ENCODE results near the gene ZNF385B. TPM values are rescaled to one million over a fixed set of nuclear protein-coding genes. Genes with fewer than 3 reads are reported as not detected.

ZNF385B gene
- total RNA-seq, 4 donors from 2014 or later = 1.6 to 7.4 (median 3.9) TPM; not detected in 1

DNA sequence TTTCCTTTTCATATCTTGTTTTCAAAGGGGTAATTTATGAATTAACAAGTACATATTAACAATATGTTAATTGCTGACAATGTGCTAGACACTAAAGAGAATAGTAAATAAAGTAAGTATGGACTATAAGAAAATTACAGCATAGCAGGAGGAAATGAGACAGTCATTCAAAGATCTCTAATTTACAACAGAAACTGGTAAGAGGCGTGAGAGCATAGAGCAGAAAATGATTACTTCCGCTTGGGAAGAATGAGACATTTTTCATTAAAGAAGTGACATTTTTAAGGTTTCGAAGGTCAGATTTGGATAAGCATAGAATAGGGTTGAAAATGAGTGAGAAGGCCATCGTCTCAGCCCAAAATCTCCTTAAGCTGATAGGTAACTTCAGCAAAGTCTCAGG is 412.4 kb downstream of the ZNF385B start:
- Histone ChIP-seq H3K4me1 (no peaks in the 10 kb centered on the region), H3K36me3 (no peaks in the 10 kb centered on the region), H3K4me3 (no peak overlapping the region), H3K9me3 (no peaks in the 10 kb centered on the region), H3K27me3 (no peaks in the 10 kb centered on the region), H3K27ac (no peak overlapping the region)
- TF ChIP-seq, protein P1, sequence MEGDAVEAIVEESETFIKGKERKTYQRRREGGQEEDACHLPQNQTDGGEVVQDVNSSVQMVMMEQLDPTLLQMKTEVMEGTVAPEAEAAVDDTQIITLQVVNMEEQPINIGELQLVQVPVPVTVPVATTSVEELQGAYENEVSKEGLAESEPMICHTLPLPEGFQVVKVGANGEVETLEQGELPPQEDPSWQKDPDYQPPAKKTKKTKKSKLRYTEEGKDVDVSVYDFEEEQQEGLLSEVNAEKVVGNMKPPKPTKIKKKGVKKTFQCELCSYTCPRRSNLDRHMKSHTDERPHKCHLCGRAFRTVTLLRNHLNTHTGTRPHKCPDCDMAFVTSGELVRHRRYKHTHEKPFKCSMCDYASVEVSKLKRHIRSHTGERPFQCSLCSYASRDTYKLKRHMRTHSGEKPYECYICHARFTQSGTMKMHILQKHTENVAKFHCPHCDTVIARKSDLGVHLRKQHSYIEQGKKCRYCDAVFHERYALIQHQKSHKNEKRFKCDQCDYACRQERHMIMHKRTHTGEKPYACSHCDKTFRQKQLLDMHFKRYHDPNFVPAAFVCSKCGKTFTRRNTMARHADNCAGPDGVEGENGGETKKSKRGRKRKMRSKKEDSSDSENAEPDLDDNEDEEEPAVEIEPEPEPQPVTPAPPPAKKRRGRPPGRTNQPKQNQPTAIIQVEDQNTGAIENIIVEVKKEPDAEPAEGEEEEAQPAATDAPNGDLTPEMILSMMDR (IDR thresholded peaks at IDR 0.05) = no peak
- no peak for TF ChIP-seq POLR2A (IDR thresholded peaks at IDR 0.05)
- DNase-seq = no peak

DNA sequence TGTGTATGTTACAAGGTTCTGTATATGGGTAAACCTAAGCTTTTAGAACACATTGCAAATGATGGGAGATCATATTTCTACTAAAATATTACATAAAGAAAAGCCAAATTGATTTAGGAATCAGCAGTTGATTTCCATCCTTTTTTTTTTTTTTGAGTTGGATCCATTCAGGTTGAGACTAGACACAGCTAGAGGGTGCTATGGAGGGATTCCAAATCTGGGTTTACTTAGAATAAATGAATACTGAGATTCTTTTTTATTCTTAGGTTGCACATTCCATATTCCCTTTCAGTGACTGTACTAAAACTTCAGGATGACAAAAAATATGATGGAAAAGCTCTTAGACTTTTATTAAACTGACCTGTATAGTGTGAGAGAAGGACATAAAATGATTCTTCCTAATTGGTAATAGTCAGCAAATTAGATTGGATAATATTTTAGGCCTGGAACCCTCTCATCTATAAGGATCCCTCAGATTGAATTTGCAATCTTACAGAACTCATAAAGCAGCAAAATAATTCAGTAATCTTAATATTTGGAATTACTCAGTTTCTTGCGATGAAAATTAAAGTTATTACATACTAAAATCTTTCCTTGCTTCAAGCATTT is 413.5 kb downstream of the ZNF385B start:
- Histone ChIP-seq H3K27ac (no peak overlapping the region), H3K36me3 (no peaks in the 10 kb centered on the region), H3K4me1 (no peaks in the 10 kb centered on the region), H3K27me3 (no peaks in the 10 kb centered on the region), H3K4me3 (no peak overlapping the region), H3K9me3 (no peaks in the 10 kb centered on the region)
- no peak for DNase-seq
- TF ChIP-seq, protein P1 (IDR thresholded peaks at IDR 0.05) = no peak
- TF ChIP-seq POLR2A (IDR thresholded peaks at IDR 0.05) = no peak

DNA sequence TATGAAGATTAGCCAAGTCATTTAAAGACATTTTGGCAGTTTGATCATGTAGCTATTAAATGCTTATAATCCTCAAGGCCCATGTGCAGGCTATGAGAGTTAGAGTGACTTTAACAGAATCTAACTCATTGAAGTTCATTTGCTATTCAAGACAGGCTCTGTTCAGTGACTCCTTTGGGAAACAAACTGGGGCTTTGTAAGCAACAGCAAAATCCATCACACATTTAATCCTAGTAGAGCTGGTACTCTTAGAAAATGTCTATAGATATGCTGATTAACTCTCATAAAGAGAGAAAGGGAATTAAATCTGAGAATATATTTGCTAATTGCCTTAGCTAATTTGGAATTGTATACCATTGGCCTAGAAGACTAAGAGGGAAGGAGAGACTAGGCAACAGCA is 414.0 kb downstream of the ZNF385B start:
- Histone ChIP-seq H3K27me3 (no peaks in the 10 kb centered on the region), H3K36me3 (no peaks in the 10 kb centered on the region), H3K4me1 (no peaks in the 10 kb centered on the region), H3K27ac (no peak overlapping the region), H3K9me3 (no peaks in the 10 kb centered on the region), H3K4me3 (no peak overlapping the region)
- no peak for TF ChIP-seq POLR2A (IDR thresholded peaks at IDR 0.05)
- TF ChIP-seq, protein P1 (IDR thresholded peaks at IDR 0.05) = no peak
- no peak for DNase-seq

DNA sequence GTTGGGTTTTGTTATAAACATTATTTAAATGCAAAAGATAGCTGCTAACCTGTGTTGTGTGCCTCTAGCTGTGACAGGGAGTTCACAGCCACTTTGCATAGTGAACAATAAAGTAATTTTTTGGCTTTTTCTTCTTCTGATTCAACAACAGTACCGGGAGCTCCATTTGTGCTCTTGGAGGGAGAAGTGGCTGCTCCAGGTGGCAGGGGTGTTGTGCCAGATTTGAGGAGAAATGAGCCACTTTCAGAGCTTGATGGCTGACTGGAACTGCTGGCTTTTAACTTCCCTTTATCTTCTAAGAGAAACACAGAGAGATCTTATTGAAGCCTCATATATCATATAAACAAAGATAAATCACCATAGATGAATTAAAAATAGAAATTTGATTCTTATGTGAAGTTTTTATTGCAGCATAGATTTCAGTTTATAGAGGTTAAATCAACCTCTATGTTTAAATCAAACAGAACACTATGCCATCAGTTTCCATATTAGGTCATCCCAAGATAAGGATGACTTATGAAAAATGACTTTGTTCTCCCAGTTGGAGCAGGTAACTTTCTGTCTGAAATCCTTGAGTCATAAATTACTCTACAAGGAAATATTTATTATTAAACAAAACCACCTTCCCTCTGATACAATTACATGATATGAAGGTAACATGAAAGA is 414.8 kb downstream of the ZNF385B start:
- no peak for TF ChIP-seq POLR2A (IDR thresholded peaks at IDR 0.05)
- TF ChIP-seq, protein P1 (IDR thresholded peaks at IDR 0.05) = no peak
- DNase-seq = no peak
- H3K9me3 ChIP-seq = no peaks in the 10 kb centered on the region
- H3K4me3 ChIP-seq = no peak overlapping the region
- H3K4me1 ChIP-seq = no peaks in the 10 kb centered on the region
- H3K27ac ChIP-seq = no peak overlapping the region
- H3K27me3 ChIP-seq = no peaks in the 10 kb centered on the region
- H3K36me3 ChIP-seq = no peaks in the 10 kb centered on the region

DNA sequence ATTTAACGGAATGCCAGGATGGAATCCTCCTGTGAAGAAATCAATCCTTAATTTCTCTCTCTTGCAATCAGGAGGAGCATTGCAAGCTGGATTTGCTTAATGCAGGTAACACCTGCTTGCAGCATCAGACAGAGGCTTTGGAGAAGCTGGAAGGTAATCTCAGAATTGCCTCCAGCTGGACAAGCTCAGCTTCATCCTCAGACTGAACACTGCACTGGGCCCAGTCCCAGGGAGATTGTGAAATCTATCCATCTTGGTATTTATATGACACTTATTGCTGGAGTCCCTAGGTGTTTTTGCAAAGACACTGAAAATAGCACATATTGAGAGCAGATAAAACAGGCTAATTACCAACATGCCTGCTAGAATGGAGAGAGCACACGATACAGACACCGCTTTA is 417.4 kb downstream of the ZNF385B start:
- H3K4me1 ChIP-seq = no peaks in the 10 kb centered on the region
- no peaks in the 10 kb centered on the region for H3K27me3 ChIP-seq
- no peak for DNase-seq
- TF ChIP-seq, protein P1 (IDR thresholded peaks at IDR 0.05) = no peak
- TF ChIP-seq POLR2A (IDR thresholded peaks at IDR 0.05) = no peak
- no peaks in the 10 kb centered on the region for H3K9me3 ChIP-seq
- no peak overlapping the region for H3K27ac ChIP-seq
- no peaks in the 10 kb centered on the region for H3K36me3 ChIP-seq
- no peak overlapping the region for H3K4me3 ChIP-seq

Measured in Peyer's patch (tissue), 4 donors.